GM18907 (cell line): ENCODE measurements around the gene NRG3.
"Not testable (repeated sequence)": the region's sequence is repeated elsewhere in the genome, so short reads cannot be mapped to it uniquely, and the experiment has no call there.

Experiments used
- ATAC-seq: cut with Tn5 transposase; IDR thresholded peaks from one replicate; pipeline ENCODE4 v1.9.1; 2021; ENCODE audit warnings: mild to moderate bottlenecking, moderate library complexity; ENCODE audit not compliant: unreplicated experiment

NRG3 gene

DNA sequence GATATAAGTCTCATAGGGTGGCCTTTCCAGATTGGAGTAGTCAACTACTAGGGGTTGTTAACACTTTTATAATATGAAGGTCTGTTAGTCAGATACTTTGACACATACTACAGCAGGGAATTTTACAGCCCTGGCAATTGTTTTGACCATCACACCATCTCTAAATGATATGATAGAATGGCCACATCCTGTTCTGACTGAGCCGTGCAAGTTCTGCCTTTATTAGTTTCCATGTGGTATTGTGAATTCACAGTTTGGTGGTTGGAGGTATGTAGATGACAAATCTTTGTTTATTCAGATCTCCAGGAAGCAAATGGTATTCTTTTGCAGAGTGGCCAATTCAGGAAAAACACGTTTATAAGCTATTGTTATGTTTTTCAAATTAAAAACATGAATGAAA, 83.0 kb downstream of the NRG3 start:
- ATAC-seq, result no peak

DNA sequence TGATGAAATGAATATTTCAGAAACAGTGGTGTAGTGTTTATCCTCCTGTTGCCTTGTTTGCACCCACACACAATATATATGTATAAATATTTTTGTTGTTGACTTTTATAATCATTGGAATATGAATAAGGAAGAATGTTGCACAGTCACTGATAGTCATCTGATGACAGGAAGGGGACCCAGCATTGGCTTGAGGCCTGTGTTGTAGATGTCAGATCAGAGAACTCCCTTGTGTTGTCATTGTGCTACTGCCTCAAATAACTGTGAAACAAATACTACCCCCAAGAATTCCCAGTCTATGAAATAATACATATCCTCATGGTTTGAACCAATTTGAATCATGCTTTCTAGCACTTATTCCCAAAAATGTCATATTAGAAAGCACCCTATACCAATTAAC, 84.0 kb downstream of the NRG3 start:
- no peak for ATAC-seq

DNA sequence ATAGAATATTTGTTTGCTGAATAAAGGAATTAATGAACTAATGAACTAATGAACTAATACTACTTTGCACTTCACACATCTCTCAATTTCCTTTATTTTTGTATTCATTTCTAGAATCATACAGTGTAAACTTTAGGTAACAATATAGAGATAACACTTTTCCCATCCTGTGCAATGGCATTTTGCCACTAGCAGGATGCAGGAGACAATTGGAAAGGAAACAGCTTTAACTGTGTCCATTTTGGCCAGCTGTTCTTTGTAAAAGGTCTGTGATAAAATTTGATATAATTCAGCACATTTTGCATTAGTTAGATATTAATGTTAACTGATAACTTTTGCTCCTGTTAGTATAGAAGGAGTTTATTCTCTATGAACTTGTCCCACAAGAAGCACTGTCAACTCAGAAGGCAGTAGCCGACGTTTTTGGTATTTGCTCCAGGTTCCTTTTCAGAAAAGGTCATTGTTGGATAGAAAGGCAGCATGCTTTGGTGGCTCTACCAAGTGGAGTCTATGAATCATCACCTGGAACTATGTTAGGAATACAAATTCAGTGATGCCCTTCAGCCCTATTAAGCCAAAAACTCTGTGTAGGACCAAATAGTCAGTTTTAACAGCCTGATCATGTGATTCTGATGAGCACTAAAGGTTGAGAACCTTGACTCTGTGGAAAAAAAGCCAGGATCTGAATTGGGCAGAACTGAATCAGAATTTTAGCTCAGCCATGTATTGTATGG, 86.6 kb downstream of the NRG3 start:
- ATAC-seq, result no peak

DNA sequence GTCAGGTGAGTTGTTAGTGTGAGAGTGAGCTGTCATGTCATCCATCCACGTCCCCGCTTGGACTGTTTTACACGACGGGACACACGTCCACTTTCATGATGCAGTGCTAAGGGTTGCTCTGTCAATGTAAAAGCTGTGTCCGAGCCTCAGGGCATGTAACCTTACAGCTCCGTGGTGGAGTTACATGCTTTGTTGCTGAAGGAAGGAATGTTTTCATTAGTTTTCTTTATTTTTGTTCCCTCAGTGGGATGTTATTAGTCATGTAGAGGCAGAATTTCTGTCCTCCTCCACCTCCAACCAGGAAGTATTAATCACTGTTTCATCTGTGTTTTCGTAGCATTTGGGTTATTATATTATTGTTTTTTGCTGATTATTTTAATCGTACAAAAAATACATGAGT, 88.6 kb downstream of the NRG3 start:
- ATAC-seq, result no peak

DNA sequence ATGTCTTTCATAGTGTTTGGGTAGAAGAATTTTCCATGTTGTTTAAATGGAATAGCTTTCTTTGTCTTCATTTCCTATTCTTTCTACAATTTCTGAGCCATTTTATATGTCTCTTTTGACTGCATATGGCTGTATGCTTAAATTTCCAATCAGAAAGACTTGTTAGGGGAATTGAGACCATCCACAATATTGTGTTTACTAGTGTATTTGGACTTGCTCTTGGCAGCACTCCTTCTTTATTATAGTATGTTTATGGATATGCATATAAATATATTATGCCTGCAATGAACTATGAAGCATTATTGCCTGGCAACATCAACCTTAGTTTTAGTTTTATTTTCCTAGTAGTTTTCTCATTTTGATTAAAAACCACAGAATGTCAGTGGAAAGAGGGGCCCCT, 92.7 kb downstream of the NRG3 start:
- no peak for ATAC-seq

DNA sequence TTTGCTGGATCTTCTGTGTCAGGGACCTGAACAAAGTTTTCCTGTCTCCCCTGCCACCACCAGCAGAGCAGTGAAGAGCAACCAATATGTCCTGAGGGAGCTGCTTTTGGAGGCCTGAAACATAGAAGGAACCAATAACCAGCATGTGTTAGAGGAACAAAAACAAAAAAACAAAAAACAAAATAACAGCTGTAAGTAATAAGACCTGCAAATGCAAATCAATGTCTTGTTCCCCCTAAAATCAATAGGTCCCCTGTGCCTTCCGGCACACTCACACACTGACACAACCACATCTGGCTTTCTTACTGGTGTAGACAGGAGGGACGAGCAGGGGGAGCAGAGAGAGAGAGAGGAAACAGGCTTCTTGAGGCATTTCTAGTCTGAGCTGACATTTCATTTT, 94.1 kb downstream of the NRG3 start:
- no peak for ATAC-seq

DNA sequence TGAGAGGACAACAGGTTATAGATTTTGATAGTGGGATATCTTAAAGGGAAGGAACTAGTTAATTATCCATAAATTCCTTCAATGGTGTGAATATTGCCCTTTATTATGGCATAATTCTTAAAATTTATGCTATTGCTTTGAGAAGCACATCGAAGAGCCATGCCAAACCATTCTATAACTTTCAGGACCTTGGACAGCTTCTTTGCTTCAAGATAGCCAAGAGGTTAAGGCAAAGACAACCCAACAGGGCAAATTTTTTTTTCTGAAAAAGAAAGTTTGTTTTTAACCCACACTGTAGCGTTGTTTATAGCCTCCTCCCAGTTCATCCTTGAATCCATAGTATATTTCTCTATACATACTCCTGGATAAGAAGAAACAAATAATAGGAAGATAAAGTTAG, 103.2 kb downstream of the NRG3 start:
- ATAC-seq, result no peak

DNA sequence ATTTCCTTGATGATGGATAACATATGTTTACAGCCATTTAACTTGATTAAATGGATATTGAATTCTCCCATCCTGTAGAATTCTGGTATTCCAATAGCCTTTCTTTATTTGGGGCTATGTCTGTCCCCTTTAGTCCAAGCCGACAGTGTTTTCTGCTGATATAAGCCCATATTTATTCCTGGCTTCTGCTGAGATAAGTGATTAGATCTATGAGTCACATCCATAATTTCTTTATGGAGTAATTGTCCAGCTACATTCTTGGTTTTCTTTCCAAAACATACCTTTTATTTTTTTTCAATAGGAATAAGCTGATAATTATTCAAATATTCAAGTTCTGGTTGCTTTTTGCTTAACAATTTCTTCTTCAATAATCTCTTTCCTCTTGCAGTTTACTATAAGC, 106.7 kb downstream of the NRG3 start:
- ATAC-seq, result no peak

DNA sequence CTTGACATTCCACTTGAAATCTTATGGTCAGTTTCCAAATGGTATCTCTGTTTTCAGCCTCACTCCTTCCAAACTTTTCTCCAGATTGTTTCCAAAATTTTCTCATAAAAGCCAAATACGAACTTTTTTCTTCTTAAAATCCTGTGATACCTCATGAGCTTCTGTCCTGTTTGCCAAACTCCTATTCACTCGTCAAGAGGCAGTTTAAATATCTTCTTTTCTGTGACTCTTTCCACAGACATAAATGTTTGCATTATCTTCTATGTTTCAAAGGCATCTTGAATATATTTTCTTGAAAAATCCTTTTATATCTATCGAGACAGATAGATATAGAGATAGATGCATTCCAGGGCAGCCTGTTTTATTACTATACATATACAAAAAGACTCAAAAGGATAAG, 109.4 kb downstream of the NRG3 start:
- no peak for ATAC-seq

DNA sequence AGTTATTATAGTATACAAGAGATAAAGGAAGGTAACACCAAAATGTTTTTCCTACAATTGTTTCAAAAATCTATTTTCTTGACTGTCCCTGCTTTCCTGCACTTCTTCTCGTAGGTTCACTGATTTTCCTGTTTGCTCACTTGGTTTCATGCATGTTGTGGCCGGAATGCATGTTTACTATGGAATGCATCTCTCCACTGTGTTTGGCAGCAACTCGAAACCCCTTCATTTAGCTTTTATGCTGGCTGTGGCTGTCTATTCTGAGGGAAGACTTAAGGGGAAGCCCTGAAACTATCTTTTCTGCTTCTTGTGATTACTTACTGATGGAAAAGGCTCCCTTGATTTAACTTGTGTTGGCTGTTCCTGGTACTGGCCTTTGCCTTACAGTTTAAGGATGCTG, 120.3 kb downstream of the NRG3 start:
- no peak for ATAC-seq

DNA sequence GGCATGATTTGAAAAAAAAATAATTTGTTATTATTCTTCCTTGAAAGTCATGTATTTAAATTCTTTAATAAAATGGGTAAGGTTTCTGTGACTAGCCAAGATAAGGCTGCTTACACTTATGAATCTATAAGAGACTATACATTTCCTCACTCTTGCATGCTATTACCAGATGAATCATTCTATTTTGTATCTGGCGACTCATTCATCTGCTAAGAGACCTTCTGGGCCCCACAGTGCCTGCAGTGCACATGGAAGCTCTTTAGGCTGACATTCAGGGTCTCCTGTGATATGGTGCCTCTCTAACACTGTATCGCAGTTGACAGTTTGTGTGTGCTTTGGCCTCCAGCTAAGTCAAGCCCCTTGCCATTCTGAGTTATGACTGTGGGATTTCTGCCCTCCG, 121.9 kb downstream of the NRG3 start:
- no peak for ATAC-seq

DNA sequence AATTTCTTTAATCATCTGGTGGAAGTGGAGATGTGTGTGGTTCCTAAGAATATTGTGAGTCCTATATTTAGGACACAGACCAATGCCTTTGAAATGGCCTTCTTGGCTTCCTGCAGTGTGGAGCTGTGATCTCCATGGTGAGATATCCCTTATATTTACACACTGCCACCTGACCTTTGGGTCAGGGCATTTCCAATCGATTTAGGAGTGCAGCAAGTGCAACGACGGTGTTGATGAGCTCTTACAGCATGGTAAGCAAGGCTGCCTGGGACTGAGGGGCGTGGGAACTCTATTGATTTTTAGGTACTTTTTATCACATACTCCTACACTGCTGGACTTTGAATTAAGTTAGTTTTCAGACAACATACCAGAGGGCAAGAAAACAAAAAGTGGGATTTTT, 146.0 kb downstream of the NRG3 start:
- ATAC-seq, result no peak

DNA sequence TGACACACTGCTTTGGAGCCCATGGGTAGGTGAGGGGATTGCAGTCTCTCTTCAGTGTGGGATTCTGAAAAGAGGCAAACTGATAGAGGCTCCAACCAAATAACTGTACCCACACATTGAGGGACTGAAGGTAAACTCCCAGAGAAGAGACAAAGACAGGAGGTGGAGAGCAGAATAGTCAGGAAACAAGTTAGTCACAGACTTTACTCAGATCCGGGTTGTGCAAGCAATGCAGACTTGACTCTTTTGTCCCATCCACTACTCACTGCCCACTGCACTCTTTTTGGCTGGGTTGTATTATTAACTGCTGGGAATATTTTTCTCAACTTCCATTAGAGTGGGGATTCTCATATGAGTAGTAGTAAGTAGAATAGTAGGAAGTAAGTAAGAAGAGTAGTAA, 152.7 kb downstream of the NRG3 start:
- no peak for ATAC-seq

DNA sequence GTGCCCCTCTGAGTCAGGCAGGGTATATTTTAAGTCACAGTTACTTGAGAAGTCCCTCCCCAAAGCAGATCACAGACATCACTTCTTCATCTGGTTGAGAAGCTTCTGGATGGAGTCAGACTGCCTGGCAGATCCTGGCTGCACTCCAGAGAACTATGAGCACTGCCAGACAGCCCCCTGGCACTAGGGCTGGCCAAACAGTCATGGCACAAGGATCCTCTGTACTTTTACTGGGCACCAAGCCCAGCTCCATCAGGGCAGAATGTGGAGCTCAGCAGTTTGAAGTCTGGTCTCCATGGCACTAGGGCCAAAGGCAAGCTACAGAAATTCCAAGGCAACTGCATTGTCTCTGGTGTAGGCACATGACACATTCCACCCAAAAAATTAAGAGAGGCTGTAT, 162.1 kb downstream of the NRG3 start:
- ATAC-seq, result no peak

DNA sequence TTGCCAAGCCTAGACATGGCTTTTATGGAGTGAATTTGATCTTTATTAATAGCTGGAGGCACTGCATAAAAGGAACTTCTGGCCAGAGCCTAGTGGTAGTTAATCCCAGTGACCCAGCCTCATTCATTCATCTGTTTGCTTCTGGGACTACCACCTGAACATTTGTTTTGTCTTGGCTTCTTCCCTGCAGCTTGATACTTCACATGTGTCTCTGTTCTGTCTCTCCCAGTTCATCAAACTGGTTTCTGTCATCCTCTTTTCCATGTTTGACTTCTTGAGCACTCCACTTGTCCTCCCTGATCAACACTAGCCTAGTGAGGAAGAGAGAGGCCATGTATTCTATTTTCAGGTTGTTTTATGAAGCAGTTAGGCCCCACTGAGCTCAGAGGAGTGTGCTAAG, 163.6 kb downstream of the NRG3 start:
- ATAC-seq, result no peak

DNA sequence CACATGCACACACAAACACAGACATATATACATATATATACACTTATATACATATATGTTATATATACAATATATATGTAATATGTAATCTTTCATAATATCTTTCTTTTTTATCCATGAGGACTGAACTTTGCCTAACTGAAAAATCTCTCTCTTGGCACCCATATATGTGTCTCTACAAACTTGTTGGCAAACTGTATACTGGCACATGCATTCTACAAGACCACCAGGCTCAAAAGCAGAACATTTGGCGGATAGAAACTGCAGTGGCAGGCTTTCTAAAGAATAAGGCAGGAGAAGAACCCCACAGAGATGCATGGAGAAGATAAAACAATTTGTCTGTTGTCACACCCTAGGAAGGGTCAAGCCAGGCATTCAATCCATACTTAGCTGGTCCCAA, 165.3 kb downstream of the NRG3 start:
- ATAC-seq, result no peak

DNA sequence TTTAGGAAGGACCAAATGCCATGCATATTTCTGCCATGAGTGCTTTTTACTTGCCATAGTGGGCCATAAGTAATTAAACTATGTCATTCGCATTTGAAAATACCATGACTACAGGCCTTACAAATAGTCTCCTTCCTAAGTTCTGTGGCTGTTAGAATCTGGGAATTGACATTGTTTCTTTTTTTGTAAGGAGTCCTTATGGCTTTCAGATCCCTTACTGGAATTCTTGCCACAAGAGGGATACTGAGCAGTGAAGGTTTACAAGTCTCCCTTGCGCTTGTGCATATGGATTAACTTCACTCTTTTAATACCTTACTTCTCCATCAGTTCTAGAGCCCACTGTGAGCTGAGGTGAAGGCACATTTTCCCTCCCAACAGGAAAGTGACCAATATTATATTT, 166.0 kb downstream of the NRG3 start:
- no peak for ATAC-seq

DNA sequence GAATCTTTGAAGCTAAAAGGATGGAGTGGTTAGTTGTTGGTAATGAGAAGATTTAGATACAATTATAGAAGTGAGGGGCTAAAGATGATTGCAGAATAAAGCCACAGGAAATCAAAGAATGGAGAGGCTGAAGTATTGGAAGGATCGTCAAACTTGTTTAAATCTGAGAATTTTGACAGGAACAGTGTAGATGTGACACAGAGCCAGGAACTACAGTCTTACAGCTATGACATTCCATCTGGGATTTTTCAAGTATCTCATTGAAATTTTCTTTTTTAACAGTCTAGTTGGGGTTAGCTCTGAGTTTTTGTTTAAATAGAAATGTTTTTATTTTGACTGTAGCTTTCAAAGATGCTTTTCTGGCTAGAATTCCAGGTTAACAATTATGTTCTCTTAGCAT, 181.4 kb downstream of the NRG3 start:
- no peak for ATAC-seq

DNA sequence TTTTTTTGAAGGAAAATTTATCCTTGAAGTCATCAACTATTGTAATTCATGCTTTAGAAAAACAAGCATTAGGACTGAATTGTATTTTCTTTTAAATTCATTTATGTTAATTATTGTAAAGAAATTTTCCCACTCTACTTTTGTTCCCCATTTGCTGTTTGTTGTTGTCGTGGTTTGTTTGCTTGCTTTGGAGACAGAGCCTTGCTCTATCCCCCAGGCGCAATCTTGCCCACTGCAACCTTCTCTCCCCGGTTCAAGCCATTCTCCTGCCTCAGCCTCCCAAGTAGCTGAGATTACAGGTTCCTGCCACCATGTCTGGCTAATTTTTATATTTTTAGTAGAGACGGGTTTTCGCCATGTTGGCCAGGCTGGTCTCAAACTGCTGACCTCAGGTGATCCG, 192.2 kb downstream of the NRG3 start:
- ATAC-seq, result not testable (repeated sequence)

DNA sequence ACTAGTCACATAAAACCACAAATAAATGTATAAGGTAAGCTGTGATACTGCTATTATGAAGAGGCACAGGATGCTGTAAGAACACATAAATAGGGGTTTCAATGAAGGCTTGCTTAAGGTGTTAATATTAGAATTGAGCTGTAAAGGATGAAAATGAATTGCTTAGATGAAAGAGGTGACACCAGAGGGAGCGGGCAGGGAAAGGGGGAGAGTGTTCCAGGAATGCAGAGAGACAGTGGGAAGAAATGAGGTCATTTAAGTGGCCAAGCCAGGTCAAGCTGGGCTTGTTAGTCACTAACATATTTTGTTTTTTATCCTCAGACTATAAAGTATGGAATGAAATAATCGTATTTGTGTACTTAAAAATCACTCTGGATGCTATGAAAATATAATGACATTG, 193.5 kb downstream of the NRG3 start:
- no peak for ATAC-seq

DNA sequence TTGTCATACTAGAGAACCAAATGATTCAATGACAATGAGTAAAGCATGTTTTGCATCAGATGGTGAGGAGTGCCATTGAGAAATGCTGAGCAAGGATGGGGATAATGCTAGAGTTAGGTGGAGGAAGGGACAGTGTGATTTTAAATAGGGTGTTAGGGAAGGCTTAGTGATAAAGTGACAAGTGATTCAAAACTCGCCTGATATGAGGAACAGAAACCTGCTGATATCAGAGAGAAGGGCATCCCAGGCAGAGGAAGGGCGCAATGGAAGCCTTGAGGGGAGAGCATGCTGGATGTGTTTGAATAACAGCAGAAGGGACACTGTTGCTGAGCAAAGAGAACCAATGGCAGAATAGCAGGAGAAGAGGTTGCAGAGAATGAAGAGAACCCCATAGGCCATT, 196.2 kb downstream of the NRG3 start:
- no peak for ATAC-seq

DNA sequence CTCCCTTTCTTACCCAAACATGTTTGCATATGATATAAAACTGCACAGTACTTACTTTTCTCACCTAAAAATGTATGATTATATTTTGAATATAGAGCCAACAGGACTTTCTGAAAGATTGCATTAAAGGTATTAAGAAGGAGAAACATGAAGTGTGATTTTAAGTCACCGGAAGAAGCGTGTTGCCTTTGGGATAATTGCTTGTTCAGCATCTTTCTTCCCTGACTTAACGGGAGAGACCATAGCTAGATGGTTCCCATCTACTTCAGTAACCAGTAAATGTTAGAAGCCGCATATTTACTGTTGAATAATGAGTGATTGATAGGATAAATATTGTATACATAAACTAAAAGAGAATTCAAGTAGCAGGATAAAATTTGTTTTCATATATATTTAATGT, 197.1 kb downstream of the NRG3 start:
- ATAC-seq, result no peak

DNA sequence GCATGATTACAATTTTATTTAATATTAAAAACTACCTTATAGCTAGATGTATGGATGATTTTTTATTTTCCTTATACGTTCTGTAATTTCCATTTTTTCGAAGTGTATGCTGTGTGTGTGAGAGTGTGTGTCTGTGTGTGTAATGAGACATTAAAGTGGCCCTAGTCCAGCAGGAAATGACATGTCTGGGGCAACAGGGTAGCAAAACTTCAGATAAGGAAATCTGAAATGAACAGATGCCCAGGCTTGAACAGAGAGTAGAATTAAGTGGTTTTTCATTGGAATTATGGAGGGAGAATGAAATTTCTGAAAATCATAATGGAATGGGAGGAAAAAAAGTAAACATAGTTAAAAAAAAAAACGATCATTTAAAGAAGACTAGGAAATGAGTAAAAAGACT, 200.6 kb downstream of the NRG3 start:
- no peak for ATAC-seq

DNA sequence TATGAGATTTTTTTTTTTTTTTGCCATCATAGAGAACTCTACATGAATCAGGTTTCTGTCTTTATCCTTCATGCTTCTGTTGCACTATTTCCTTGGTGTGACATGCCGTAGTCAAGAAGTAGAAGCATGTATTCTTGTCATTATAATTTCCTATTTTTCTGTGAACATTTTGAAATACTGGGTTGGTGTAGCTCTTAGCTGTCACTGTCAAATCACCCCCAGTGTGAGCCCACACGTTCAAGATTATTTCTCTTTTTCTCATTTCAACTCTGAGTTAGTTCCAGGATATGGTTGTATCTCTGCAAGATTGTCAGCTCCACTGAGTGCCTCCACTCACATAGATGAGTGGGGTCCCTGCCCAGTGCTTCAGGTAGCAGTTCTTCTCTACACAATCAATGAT, 209.5 kb downstream of the NRG3 start:
- ATAC-seq, result no peak
